HepG2 (cell line): ENCODE results near the gene FAM240A. TPM values are rescaled to one million over a fixed set of nuclear protein-coding genes. Genes with fewer than 3 reads are reported as not detected.

Experiments used
- ATAC-seq: fragments of 200-7000 bp; cut with Tn5 transposase; 3 replicates; pipeline ENCODE4 v1.9.1; 2020; ENCODE audit warnings: mild to moderate bottlenecking, moderate library complexity
- BruUV-seq: library from RNA; stranded (reverse); fragments of 400-500 nt; replicated peaks from 2 replicates; lab custom pipeline; 2021; lab: Mats Ljungman, UMichigan
- CTCF ChIA-PET: fragments of 300-600 bp; formaldehyde crosslinking; extraction: SDS; loops from one replicate; lab custom pipeline; 2021; ENCODE audit warnings: low total read pairs, inconsistent platforms, low intra/inter-chr PET ratio; lab: Yijun Ruan, JAX
- POLR2A ChIA-PET: fragments of 350-600 bp; sonication (Branson Sonifier 250); formaldehyde crosslinking; loops from one replicate; lab custom pipeline; 2020; ENCODE audit warnings: antibody characterized with exemption, inconsistent platforms; lab: Yijun Ruan, JAX
- DNase-seq: peaks from one replicate; pipeline ENCODE4 v3.0.0-alpha.2; 2015; ENCODE audit warnings: low spot score
- FAIRE-seq: peaks from 3 replicates; lab custom pipeline; 2011; peaks lifted over from hg19 to GRCh38; lab: Jason Lieb, UNC
- H2AFZ ChIP-seq: one replicate; pipeline ENCODE4 v1.6.1; 2011; ENCODE audit warnings: low read length, inconsistent platforms
- H3K27ac ChIP-seq: fragments of 300-600 bp; 3 replicates; pipeline ENCODE4 v1.8.0; 2011; ENCODE audit warnings: mixed run types, mild to moderate bottlenecking, mixed read lengths, low read length, inconsistent platforms; ENCODE audit not compliant: insufficient read depth; ENCODE audit errors: extremely low read length
- H3K27me3 ChIP-seq, 2 experiments: fragments of 200-600 bp in 1 of 2; 2 replicates in 1 of 2; 3 replicates in 1 of 2; pipeline versions ENCODE4 v1.6.0 to v1.8.0; 2011; ENCODE audit warnings: low read length in 2 of 2, mild to moderate bottlenecking in 2 of 2, moderate library complexity in 2 of 2, inconsistent platforms in 1 of 2; ENCODE audit not compliant: insufficient read depth in 2 of 2, control insufficient read depth in 1 of 2
- H3K36me3 ChIP-seq, 2 experiments: fragments of 200-600 bp in 1 of 2; replicated peaks in 1 of 2; 2 replicates in 1 of 2; 3 replicates in 1 of 2; pipeline versions ENCODE4 v1.5.1 to v1.8.0; 2011; ENCODE audit warnings: low read length in 2 of 2, inconsistent platforms in 1 of 2; ENCODE audit not compliant: insufficient read depth in 2 of 2, control insufficient read depth in 1 of 2
- H3K4me1 ChIP-seq: 2 replicates; pipeline ENCODE4 v1.5.1; 2012; ENCODE audit warnings: low read length, inconsistent platforms; ENCODE audit not compliant: insufficient read depth
- H3K4me2 ChIP-seq: 2 replicates; pipeline ENCODE4 v1.6.0; 2011; ENCODE audit warnings: low read depth, low read length, inconsistent platforms
- H3K4me3 ChIP-seq, 3 experiments: fragments of 200-600 bp in 1 of 3; sonication (generic), shearing (Covaris generic) in 1 of 3; replicated peaks in 1 of 3; 2 replicates each; pipeline ENCODE4 v1.5.1; 2011 to 2016; ENCODE audit warnings: low read length in 3 of 3, inconsistent platforms in 2 of 3, low read depth in 2 of 3, mild to moderate bottlenecking in 2 of 3, control low read depth in 1 of 3, mixed read lengths in 1 of 3; ENCODE audit not compliant: insufficient read depth in 1 of 3
- H3K79me2 ChIP-seq: one replicate; pipeline ENCODE4 v1.6.1; 2011; ENCODE audit warnings: low read length, inconsistent platforms; ENCODE audit not compliant: insufficient read depth
- H3K9ac ChIP-seq: 2 replicates; pipeline ENCODE4 v1.6.0; 2011; ENCODE audit warnings: mild to moderate bottlenecking, low read depth, low read length, inconsistent platforms; ENCODE audit not compliant: insufficient read depth
- H3K9me3 ChIP-seq: 2 replicates; pipeline ENCODE4 v1.5.1; 2012; ENCODE audit warnings: mild to moderate bottlenecking, low read length
- H4K20me1 ChIP-seq: 2 replicates; pipeline ENCODE4 v1.6.0; 2011; ENCODE audit warnings: inconsistent platforms, mild to moderate bottlenecking, low read length, moderate library complexity; ENCODE audit not compliant: insufficient read depth
- CCAR2 ChIP-seq: fragments of 200-400 bp; formaldehyde crosslinking; optimal IDR thresholded peaks from 2 replicates; pipeline ENCODE3; 2018; ENCODE audit warnings: low read depth, mild to moderate bottlenecking, low read length, moderate library complexity
- CSRNP2 ChIP-seq: sonication (generic); formaldehyde crosslinking; conservative IDR thresholded peaks from 2 replicates; pipeline ENCODE4 v1.8.0; 2022; ENCODE audit warnings: low read depth, missing genetic modification reagents
- RBM22 ChIP-seq: fragments of 200-400 bp; formaldehyde crosslinking; optimal IDR thresholded peaks from 2 replicates; pipeline ENCODE3; 2017; ENCODE audit warnings: mild to moderate bottlenecking, low read length, moderate library complexity
- RFX1 ChIP-seq: fragments of 450-650 bp; IDR thresholded peaks from 2 replicates; pipeline ENCODE4 v1.6.1; 2017
- SMYD3 ChIP-seq: sonication (generic); formaldehyde crosslinking; IDR thresholded peaks from 2 replicates; pipeline ENCODE4 v1.8.1; 2023; ENCODE audit warnings: mild to moderate bottlenecking, missing genetic modification reagents
- ZBTB8A ChIP-seq: sonication (generic); formaldehyde crosslinking; IDR thresholded peaks from 2 replicates; pipeline ENCODE4 v1.4.0; 2020; ENCODE audit warnings: mild to moderate bottlenecking, low read depth, missing genetic modification reagents, borderline replicate concordance
- ZC3H13 ChIP-seq: sonication (generic); formaldehyde crosslinking; IDR thresholded peaks from 2 replicates; pipeline ENCODE4 v1.8.1; 2023; ENCODE audit warnings: mild to moderate bottlenecking, missing genetic modification reagents, moderate library complexity
- ZNF17 ChIP-seq: sonication (generic); formaldehyde crosslinking; IDR thresholded peaks from 2 replicates; pipeline ENCODE4 v1.5.0; 2020; ENCODE audit warnings: mild to moderate bottlenecking, missing genetic modification reagents
- ZNF24 ChIP-seq: fragments of 450-650 bp; IDR thresholded peaks from 2 replicates; pipeline ENCODE4 v1.6.1; 2017; ENCODE audit warnings: antibody characterized with exemption, mild to moderate bottlenecking
- ZNF782 ChIP-seq: sonication (generic); formaldehyde crosslinking; IDR thresholded peaks from 2 replicates; pipeline ENCODE4 v1.4.0; 2020; ENCODE audit warnings: missing genetic modification reagents, mild to moderate bottlenecking, borderline replicate concordance
- WGBS: methylation state at CpG from one replicate; pipeline ENCODE4 v1.1.6; 2017; ENCODE audit warnings: low lambda C conversion rate; 5-methylcytosine and 5-hydroxymethylcytosine counted together
- in situ Hi-C: cut with HindIII; loops from 2 replicates; pipeline ENCODE4 v1.10.0; 2017; ENCODE audit warnings: low pct_unique_long_range_greater_than_20kb; ENCODE audit not compliant: extremely low pct_ligation_motif_present
- intact Hi-C: fragments of 100-400 bp; cut with micrococcal nuclease; formaldehyde crosslinking; loops from one replicate; pipeline ENCODE4 v1.10.0; 2022; ENCODE audit not compliant: unreplicated experiment
- polyA plus RNA-seq, 8 experiments: library from polyadenylated mRNA; depleted of rRNA in 3 of 8; stranded (reverse) in 7 of 8; unstranded in 1 of 8; fragments of >200 nt; fragmentation: Illumina TruSeq in 4 of 8; extraction: Trizol in 4 of 8; gene quantifications; 2 replicates each; pipeline versions ENCODE4 v1.2.1 to v1.2.3, GENCODE V29; 2011 to 2016; ENCODE audit warnings: low read depth in 4 of 8, missing spikeins in 1 of 8, mixed read lengths in 1 of 8; ENCODE audit not compliant: insufficient read depth in 1 of 8
- total RNA-seq, 5 experiments: library from RNA; depleted of rRNA; stranded (reverse); fragments of >200 nt; fragmentation: Illumina TruSeq; extraction: Trizol; gene quantifications; 2 replicates each; pipeline ENCODE4 v1.2.3, GENCODE V29; 2016; ENCODE audit warnings: low read depth in 1 of 5
- TF ChIP-seq, protein P1 (sequence below): sonication (generic); formaldehyde crosslinking; IDR thresholded peaks from 2 replicates; pipeline ENCODE4 v1.4.0; 2020; ENCODE audit warnings: mild to moderate bottlenecking, low read depth, missing genetic modification reagents
- TF ChIP-seq, protein P2 (sequence below): sonication (generic); formaldehyde crosslinking; conservative IDR thresholded peaks from 2 replicates; pipeline ENCODE4 v1.4.0; 2020; ENCODE audit warnings: missing genetic modification reagents

FAM240A gene
- total and polyA plus RNA-seq, 2 of the 13 experiments (the other 11 are each of a cell fraction or from before 2014, with no cell fraction given): not detected

GRCh38 chr3:46671541-46672348, 59.4 kb downstream of the FAM240A start:
- ATAC-seq (no peak), DNase-seq (no peak), FAIRE-seq (no peak)
- no peaks in the 10 kb centered on the region for H3K9me3 ChIP-seq
- BruUV-seq: no TSS peak
- no peak overlapping the region for H3K4me2 ChIP-seq
- no peak overlapping the region for H3K27ac ChIP-seq
- H3K27me3 ChIP-seq: peaks cover 0 to 25% of the 10 kb centered on the region in 2 experiments; a peak in 4 of 5 replicates
- H4K20me1 ChIP-seq: no peaks in the 10 kb centered on the region
- in situ Hi-C loops (no loop called here), intact Hi-C loops (no loop called here)
- no peaks in the 10 kb centered on the region for H3K79me2 ChIP-seq
- CTCF ChIA-PET: no interaction called here
- H3K4me1 ChIP-seq: no peaks in the 10 kb centered on the region
- no peak overlapping the region for H2AFZ ChIP-seq
- 39% methylated on average over 9 of the region's 25 CpGs for WGBS
- no peak overlapping the region for H3K4me3 ChIP-seq
- no peak overlapping the region for H3K9ac ChIP-seq
- POLR2A ChIA-PET: no interaction called here
- no peak for TF ChIP-seq SMYD3
- TF ChIP-seq ZNF17: no peak
- no peak for TF ChIP-seq ZNF24
- no peak for TF ChIP-seq ZC3H13
- no peaks in the 10 kb centered on the region for H3K36me3 ChIP-seq

- no peak for ATAC-seq
- no peaks in the 10 kb centered on the region for H3K4me1 ChIP-seq
- H3K36me3 ChIP-seq: no peaks in the 10 kb centered on the region
- H3K27ac ChIP-seq: no peak overlapping the region
- no peaks in the 10 kb centered on the region for H3K79me2 ChIP-seq
- DNase-seq: no peak
- no peaks in the 10 kb centered on the region for H3K9me3 ChIP-seq
- no peak overlapping the region for H3K9ac ChIP-seq
- WGBS: 50% methylated on average over 6 of the region's 6 CpGs
- H2AFZ ChIP-seq: no peak overlapping the region
- H3K4me3 ChIP-seq: no peak overlapping the region
- in situ Hi-C loops (no loop called here), intact Hi-C loops (no loop called here)
- POLR2A ChIA-PET: no interaction called here
- H3K4me2 ChIP-seq: no peak overlapping the region
- FAIRE-seq: no peak
- H4K20me1 ChIP-seq: no peaks in the 10 kb centered on the region
- CTCF ChIA-PET: no interaction called here
- peaks cover 0 to 27% of the 10 kb centered on the region in 2 experiments; a peak in 4 of 5 replicates for H3K27me3 ChIP-seq
- TF ChIP-seq RBM22: no peak
- TF ChIP-seq, protein P1, sequence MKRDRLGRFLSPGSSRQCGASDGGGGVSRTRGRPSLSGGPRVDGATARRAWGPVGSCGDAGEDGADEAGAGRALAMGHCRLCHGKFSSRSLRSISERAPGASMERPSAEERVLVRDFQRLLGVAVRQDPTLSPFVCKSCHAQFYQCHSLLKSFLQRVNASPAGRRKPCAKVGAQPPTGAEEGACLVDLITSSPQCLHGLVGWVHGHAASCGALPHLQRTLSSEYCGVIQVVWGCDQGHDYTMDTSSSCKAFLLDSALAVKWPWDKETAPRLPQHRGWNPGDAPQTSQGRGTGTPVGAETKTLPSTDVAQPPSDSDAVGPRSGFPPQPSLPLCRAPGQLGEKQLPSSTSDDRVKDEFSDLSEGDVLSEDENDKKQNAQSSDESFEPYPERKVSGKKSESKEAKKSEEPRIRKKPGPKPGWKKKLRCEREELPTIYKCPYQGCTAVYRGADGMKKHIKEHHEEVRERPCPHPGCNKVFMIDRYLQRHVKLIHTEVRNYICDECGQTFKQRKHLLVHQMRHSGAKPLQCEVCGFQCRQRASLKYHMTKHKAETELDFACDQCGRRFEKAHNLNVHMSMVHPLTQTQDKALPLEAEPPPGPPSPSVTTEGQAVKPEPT: no peak
- no peak for TF ChIP-seq RFX1
- TF ChIP-seq, protein P2, sequence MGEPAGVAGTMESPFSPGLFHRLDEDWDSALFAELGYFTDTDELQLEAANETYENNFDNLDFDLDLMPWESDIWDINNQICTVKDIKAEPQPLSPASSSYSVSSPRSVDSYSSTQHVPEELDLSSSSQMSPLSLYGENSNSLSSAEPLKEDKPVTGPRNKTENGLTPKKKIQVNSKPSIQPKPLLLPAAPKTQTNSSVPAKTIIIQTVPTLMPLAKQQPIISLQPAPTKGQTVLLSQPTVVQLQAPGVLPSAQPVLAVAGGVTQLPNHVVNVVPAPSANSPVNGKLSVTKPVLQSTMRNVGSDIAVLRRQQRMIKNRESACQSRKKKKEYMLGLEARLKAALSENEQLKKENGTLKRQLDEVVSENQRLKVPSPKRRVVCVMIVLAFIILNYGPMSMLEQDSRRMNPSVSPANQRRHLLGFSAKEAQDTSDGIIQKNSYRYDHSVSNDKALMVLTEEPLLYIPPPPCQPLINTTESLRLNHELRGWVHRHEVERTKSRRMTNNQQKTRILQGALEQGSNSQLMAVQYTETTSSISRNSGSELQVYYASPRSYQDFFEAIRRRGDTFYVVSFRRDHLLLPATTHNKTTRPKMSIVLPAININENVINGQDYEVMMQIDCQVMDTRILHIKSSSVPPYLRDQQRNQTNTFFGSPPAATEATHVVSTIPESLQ (CRISPR knock-in tag): no peak
- no peak for TF ChIP-seq CCAR2
- TF ChIP-seq ZBTB8A (CRISPR knock-in tag): no peak
- no peak for TF ChIP-seq ZNF782 (CRISPR knock-in tag)
- no peak for TF ChIP-seq CSRNP2 (CRISPR knock-in tag)
- no TSS peak for BruUV-seq
Measured at GRCh38 chr3:46672349-46672695, 60.0 kb downstream of the FAM240A start.
